SK-N-SH (cell line): ENCODE measurements around the gene RNF214. TPM values are rescaled to one million over a fixed set of nuclear protein-coding genes. Genes with fewer than 3 reads are reported as not detected.
"Not testable (repeated sequence)": the region's sequence is repeated elsewhere in the genome, so short reads cannot be mapped to it uniquely, and the experiment has no call there.

Experiments used
- CTCF ChIA-PET: fragments of 300-600, 350-600 bp; formaldehyde crosslinking; extraction: SDS; loops from one replicate; lab custom pipeline; 2021; lab: Yijun Ruan, JAX
- POLR2A ChIA-PET: fragments of 350-600 bp; sonication (Branson Sonifier 250); formaldehyde crosslinking; extraction: SDS; loops from one replicate; lab custom pipeline; 2020; ENCODE audit warnings: antibody characterized with exemption, inconsistent platforms; lab: Yijun Ruan, JAX
- DNase-seq: peaks from one replicate; pipeline ENCODE4 v3.0.0; 2012
- H2AFZ ChIP-seq: fragments of 200-600 bp; sonication (generic); 2 replicates; pipeline ENCODE4 v1.8.1; 2016; ENCODE audit warnings: antibody characterized with exemption, mild to moderate bottlenecking, low read depth
- H3F3A ChIP-seq: fragments of 200-600 bp; sonication (generic); replicated peaks from 2 replicates; pipeline ENCODE3; 2016; ENCODE audit warnings: antibody characterized with exemption, mild to moderate bottlenecking; ENCODE audit not compliant: insufficient read depth
- H3K27ac ChIP-seq, 2 experiments: fragments of 200-500 bp in 1 of 2; fragments of 200-600 bp in 1 of 2; sonication (Bioruptor generic) in 1 of 2; sonication (generic), shearing (Covaris generic) in 1 of 2; 2 replicates each; pipeline versions ENCODE4 v1.5.1 to v1.6.1; 2014 to 2016; ENCODE audit warnings: low read depth in 2 of 2, inconsistent platforms in 1 of 2, low read length in 1 of 2, mild to moderate bottlenecking in 1 of 2, mixed read lengths in 1 of 2
- H3K27me3 ChIP-seq: fragments of 200-600 bp; sonication (generic), shearing (Covaris generic); 2 replicates; pipeline ENCODE4 v1.6.1; 2016; ENCODE audit warnings: mixed run types; ENCODE audit not compliant: insufficient read depth
- H3K36me3 ChIP-seq, 2 experiments: fragments of 200-500 bp in 1 of 2; fragments of 200-600 bp in 1 of 2; sonication (Bioruptor generic) in 1 of 2; sonication (generic) in 1 of 2; replicated peaks in 1 of 2; 2 replicates each; pipeline versions ENCODE3 to v1.5.1; 2014 to 2016; ENCODE audit warnings: low read length in 1 of 2, mild to moderate bottlenecking in 1 of 2; ENCODE audit not compliant: insufficient read depth in 2 of 2, control insufficient read depth in 1 of 2
- H3K4me1 ChIP-seq, 2 experiments: fragments of 200-500 bp in 1 of 2; fragments of 200-600 bp in 1 of 2; sonication (Bioruptor generic) in 1 of 2; sonication (generic), shearing (Covaris generic) in 1 of 2; 2 replicates each; pipeline versions ENCODE4 v1.5.1 to v1.6.1; 2014 to 2016; ENCODE audit warnings: low read depth in 1 of 2, low read length in 1 of 2, mixed run types in 1 of 2; ENCODE audit not compliant: insufficient read depth in 2 of 2, control insufficient read depth in 1 of 2
- H3K4me2 ChIP-seq: fragments of 200-600 bp; sonication (generic), shearing (Covaris generic); 2 replicates; pipeline ENCODE4 v1.6.1; 2017; ENCODE audit warnings: mixed run types
- H3K4me3 ChIP-seq, 2 experiments: fragments of 200-500 bp in 1 of 2; fragments of 200-600 bp in 1 of 2; sonication (Bioruptor generic) in 1 of 2; sonication (generic), shearing (Covaris generic) in 1 of 2; 2 replicates each; pipeline versions ENCODE4 v1.5.1 to v1.8.1; 2014 to 2016; ENCODE audit warnings: low read depth in 2 of 2, inconsistent platforms in 1 of 2, low read length in 1 of 2, mild to moderate bottlenecking in 1 of 2, mixed read lengths in 1 of 2, moderate library complexity in 1 of 2
- H3K79me2 ChIP-seq: fragments of 200-600 bp; sonication (generic); 2 replicates; pipeline ENCODE4 v1.8.1; 2017; ENCODE audit warnings: mild to moderate bottlenecking; ENCODE audit not compliant: insufficient read depth
- H3K9ac ChIP-seq: fragments of 200-600 bp; sonication (generic); 2 replicates; pipeline ENCODE4 v1.6.1; 2017; ENCODE audit warnings: mixed run types
- H3K9me2 ChIP-seq: fragments of 200-600 bp; sonication (generic); 2 replicates; pipeline ENCODE4 v1.6.1; 2017; ENCODE audit warnings: mixed run types
- H3K9me3 ChIP-seq: fragments of 200-600 bp; sonication (generic); 2 replicates; pipeline ENCODE4 v1.6.1; 2017; ENCODE audit warnings: mixed run types, mild to moderate bottlenecking, moderate library complexity
- H4K20me1 ChIP-seq: fragments of 200-600 bp; sonication (generic); 2 replicates; pipeline ENCODE4 v1.6.1; 2017; ENCODE audit warnings: mild to moderate bottlenecking, mixed run types; ENCODE audit not compliant: insufficient read depth
- CHD2 ChIP-seq: fragments of 150-350 bp; IDR thresholded peaks from 2 replicates; pipeline ENCODE4 v1.6.1; 2018; ENCODE audit warnings: low read length; ENCODE audit not compliant: partially characterized antibody
- EP300 ChIP-seq, 2 experiments: IDR thresholded peaks; 2 replicates each; pipeline versions ENCODE4 v1.4.0 to v1.6.1; 2012; ENCODE audit warnings: borderline replicate concordance in 1 of 2, low read depth in 1 of 2, low read length in 1 of 2
- FOSL2 ChIP-seq: IDR thresholded peaks from 2 replicates; pipeline ENCODE4 v1.4.0; 2012; ENCODE audit warnings: low read depth, mild to moderate bottlenecking, moderate library complexity, borderline replicate concordance
- FOXJ3 ChIP-seq: sonication (generic); formaldehyde crosslinking; IDR thresholded peaks from 2 replicates; pipeline ENCODE4 v1.5.1; 2020; ENCODE audit warnings: mild to moderate bottlenecking, missing genetic modification reagents
- GABPA ChIP-seq: IDR thresholded peaks from 2 replicates; pipeline ENCODE4 v1.4.0; 2012; ENCODE audit warnings: low read depth, mild to moderate bottlenecking
- GATA2 ChIP-seq: sonication (generic); formaldehyde crosslinking; IDR thresholded peaks from 2 replicates; pipeline ENCODE4 v1.5.0; 2020; ENCODE audit warnings: mild to moderate bottlenecking, missing genetic modification reagents
- MAX ChIP-seq: IDR thresholded peaks from 2 replicates; pipeline ENCODE4 v1.4.0; 2012; ENCODE audit warnings: low read depth
- MEF2A ChIP-seq: IDR thresholded peaks from 2 replicates; pipeline ENCODE4 v1.4.0; 2012; ENCODE audit warnings: low read depth, borderline replicate concordance
- MXI1 ChIP-seq: IDR thresholded peaks from 2 replicates; pipeline ENCODE4 v1.6.1; 2012; ENCODE audit warnings: mild to moderate bottlenecking, low read depth, low read length, improper control_type of control experiment
- NRF1 ChIP-seq: IDR thresholded peaks from 2 replicates; pipeline ENCODE4 v1.6.1; 2012; ENCODE audit warnings: low read depth, mild to moderate bottlenecking, low read length
- POLR2AphosphoS5 ChIP-seq: IDR thresholded peaks from 2 replicates; pipeline ENCODE4 v1.6.1; 2012; ENCODE audit warnings: low read depth, low read length
- RAD21 ChIP-seq: IDR thresholded peaks from 2 replicates; pipeline ENCODE4 v1.6.1; 2012; ENCODE audit warnings: mild to moderate bottlenecking, low read length
- RFX5 ChIP-seq: IDR thresholded peaks from 2 replicates; pipeline ENCODE4 v1.6.1; 2012; ENCODE audit warnings: mild to moderate bottlenecking, improper control_type of control experiment, low read length
- RXRA ChIP-seq: IDR thresholded peaks from 2 replicates; pipeline ENCODE4 v1.4.0; 2012; ENCODE audit warnings: low read depth, mild to moderate bottlenecking, borderline replicate concordance
- SIN3A ChIP-seq: IDR thresholded peaks from 2 replicates; pipeline ENCODE4 v1.6.1; 2012; ENCODE audit warnings: low read depth, mild to moderate bottlenecking, low read length, moderate library complexity, borderline replicate concordance
- SMC3 ChIP-seq: IDR thresholded peaks from 2 replicates; pipeline ENCODE4 v1.6.1; 2012; ENCODE audit warnings: low read depth, low read length, improper control_type of control experiment
- TCF12 ChIP-seq: IDR thresholded peaks from 2 replicates; pipeline ENCODE4 v1.4.0; 2012
- TEAD4 ChIP-seq: IDR thresholded peaks from 2 replicates; pipeline ENCODE4 v1.4.0; 2012; ENCODE audit warnings: mild to moderate bottlenecking, borderline replicate concordance; ENCODE audit not compliant: insufficient read depth
- YY1 ChIP-seq: IDR thresholded peaks from 2 replicates; pipeline ENCODE4 v1.4.0; 2012; ENCODE audit warnings: low read depth, mild to moderate bottlenecking
- ZBTB33 ChIP-seq: IDR thresholded peaks from 2 replicates; pipeline ENCODE4 v1.4.0; 2012; ENCODE audit warnings: low read depth, borderline replicate concordance
- WGBS: methylation state at CpG from one replicate; pipeline ENCODE4 v1.1.6; 2017; ENCODE audit warnings: low lambda C conversion rate; 5-methylcytosine and 5-hydroxymethylcytosine counted together
- polyA plus RNA-seq, 3 experiments: library from polyadenylated mRNA; depleted of rRNA; stranded (reverse); fragments of >200 nt; gene quantifications; 2 replicates each; pipeline ENCODE4 v1.2.3, GENCODE V29; 2012
- TF ChIP-seq, protein P1 (sequence below): fragments of 200-600 bp; sonication (generic); IDR thresholded peaks from 2 replicates; pipeline ENCODE4 v1.6.1; 2017; ENCODE audit warnings: antibody characterized with exemption, mild to moderate bottlenecking, moderate library complexity

The RNF214 gene
- polyA plus RNA-seq (2012; rRNA removed), result 11.9 and 15.4 TPM in 2 replicates
- 10.4 and 11.4 TPM in 2 replicates for polyA plus RNA-seq (2012; cell fraction: cytosol; rRNA removed)
- 25.9 and 36.4 TPM in 2 replicates for polyA plus RNA-seq (2012; cell fraction: nucleus; rRNA removed)

- peaks cover 11 to 32% of the 10 kb centered on the region in 2 experiments for H3K36me3 ChIP-seq
- peak within 1 kb of the TSS; percentile 100 for H2AFZ ChIP-seq
- H3K27ac ChIP-seq, result peak within 1 kb of the TSS; percentile 83 to 93
- peaks cover 12% of the 10 kb centered on the region for H3F3A ChIP-seq
- ChIA-PET CTCF (interaction anchor here (0.6 to 3.0 kb wide), 18 partner anchors 9 to 441 kb away, joined by 3 to 21 read pairs (median 3); partner anchors contain the start of genes APOA5, BACE1-AS, PAFAH1B2 and SIDT2), POLR2A (interaction anchor here (0.7 to 1.2 kb wide), 6 partner anchors 9 to 460 kb away, joined by 3 to 4 read pairs (median 4); partner anchors contain the start of genes BUD13 and CEP164)
- peaks cover 71% of the 10 kb centered on the region for H3K79me2 ChIP-seq
- peaks cover 3% of the 10 kb centered on the region; the same call in 1 of the 2 replicates for H4K20me1 ChIP-seq
- peaks cover 9 to 22% of the 10 kb centered on the region in 2 experiments; a peak in 3 of 4 replicates for H3K4me1 ChIP-seq
- no peaks in the 10 kb centered on the region for H3K27me3 ChIP-seq
- H3K9me2 ChIP-seq, result no peaks in the 10 kb centered on the region
- peak; percentile 99 for DNase-seq
- peak within 1 kb of the TSS; percentile 96 to 99 for H3K4me3 ChIP-seq
- peak within 1 kb of the TSS; percentile 87 for H3K9ac ChIP-seq
- H3K9me3 ChIP-seq, result no peaks in the 10 kb centered on the region
- 0% methylated on average over 22 of the region's 94 CpGs for WGBS
- peak within 1 kb of the TSS; percentile 98 for H3K4me2 ChIP-seq
- TF ChIP-seq RAD21 (peak; percentile 28; the same call in 1 of the 2 replicates), MEF2A (no peak), GABPA (peak; percentile 70), RXRA (no peak), POLR2AphosphoS5 (peak; percentile 56), GATA2 (no peak), YY1 (no peak), NRF1 (0 out of 2 replicates have a peak, but pooled peaks have one; percentile 4), ZBTB33 (no peak), TEAD4 (no peak), CHD2 (peak; percentile 68), FOXJ3 (CRISPR knock-in tag) (no peak), SIN3A (peak; percentile 84; the same call in 1 of the 2 replicates), SMC3 (peak; percentile 40; the same call in 1 of the 2 replicates), MXI1 (no peak; the same call in 1 of the 2 replicates), FOSL2 (no peak), TCF12 (no peak), RFX5 (peak; percentile 80), MAX (no peak), EP300 (IDR thresholded peaks at IDR 0.05; ENCODE audit: borderline replicate concordance in 1 of 2, low read depth in 1 of 2, low read length in 1 of 2) (0 out of 4 replicates have a peak, but pooled peaks of 1 of the 2 experiments have one; percentile 16)
- TF ChIP-seq, protein P1, sequence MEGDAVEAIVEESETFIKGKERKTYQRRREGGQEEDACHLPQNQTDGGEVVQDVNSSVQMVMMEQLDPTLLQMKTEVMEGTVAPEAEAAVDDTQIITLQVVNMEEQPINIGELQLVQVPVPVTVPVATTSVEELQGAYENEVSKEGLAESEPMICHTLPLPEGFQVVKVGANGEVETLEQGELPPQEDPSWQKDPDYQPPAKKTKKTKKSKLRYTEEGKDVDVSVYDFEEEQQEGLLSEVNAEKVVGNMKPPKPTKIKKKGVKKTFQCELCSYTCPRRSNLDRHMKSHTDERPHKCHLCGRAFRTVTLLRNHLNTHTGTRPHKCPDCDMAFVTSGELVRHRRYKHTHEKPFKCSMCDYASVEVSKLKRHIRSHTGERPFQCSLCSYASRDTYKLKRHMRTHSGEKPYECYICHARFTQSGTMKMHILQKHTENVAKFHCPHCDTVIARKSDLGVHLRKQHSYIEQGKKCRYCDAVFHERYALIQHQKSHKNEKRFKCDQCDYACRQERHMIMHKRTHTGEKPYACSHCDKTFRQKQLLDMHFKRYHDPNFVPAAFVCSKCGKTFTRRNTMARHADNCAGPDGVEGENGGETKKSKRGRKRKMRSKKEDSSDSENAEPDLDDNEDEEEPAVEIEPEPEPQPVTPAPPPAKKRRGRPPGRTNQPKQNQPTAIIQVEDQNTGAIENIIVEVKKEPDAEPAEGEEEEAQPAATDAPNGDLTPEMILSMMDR, result peak; percentile 89
These were observed at the start of gene RNF214 for GRCh38 chr11:117232092-117232878. TSS of gene RNF214 (plus strand) at chr11:117232671. CDS start at chr11:117234273, 1,602 bp downstream.

GRCh38 chr11:117183178-117183577, 49.3 kb upstream of the RNF214 start:
- CTCF ChIA-PET, result interaction anchor here (0.6 to 6.4 kb wide), 4 partner anchors 41 to 322 kb away, joined by 3 to 54 read pairs (median 4); no protein-coding TSS in a partner anchor
- POLR2A ChIA-PET, result not testable (repeated sequence)

More at GRCh38 chr11:117183178-117183577, 49.3 kb upstream of the RNF214 start:
- H3K4me3 ChIP-seq, H3K27ac ChIP-seq, H3F3A ChIP-seq, H3K9me2 ChIP-seq, H4K20me1 ChIP-seq, H2AFZ ChIP-seq, DNase-seq, H3K27me3 ChIP-seq, H3K9me3 ChIP-seq, H3K4me2 ChIP-seq, H3K9ac ChIP-seq: not testable (repeated sequence)
- peaks cover 8 to 14% of the 10 kb centered on the region in 2 experiments for H3K36me3 ChIP-seq
- peaks cover 10 to 16% of the 10 kb centered on the region in 2 experiments; a peak in 2 of 4 replicates for H3K4me1 ChIP-seq
- WGBS, result 92% methylated on average over 13 of the region's 13 CpGs
- H3K79me2 ChIP-seq, result peaks cover 11% of the 10 kb centered on the region; the same call in 1 of the 2 replicates
